Esophagus squamous epithelium (tissue), 5 donors: ENCODE measurements around the gene CXCL3. TPM values are rescaled to one million over a fixed set of nuclear protein-coding genes. Genes with fewer than 3 reads are reported as not detected.

Source experiments
- DNase-seq: peaks from one replicate; lab custom pipeline; 2025; lab: John Stamatoyannopoulos, UW
- H3K27ac ChIP-seq, 4 donors: fragments of 200-600 bp; sonication (generic); one replicate each; pipeline ENCODE4 v1.5.1; 2016 to 2019; ENCODE audit warnings: mild to moderate bottlenecking in 1 of 4
- H3K27me3 ChIP-seq, 4 donors: fragments of 200-600 bp; sonication (generic); 1 replicate in 3 of 4; 2 replicates in 1 of 4; pipeline versions ENCODE4 v1.5.1 to v1.6.0; 2017 to 2021; ENCODE audit warnings: antibody characterized with exemption in 1 of 4
- H3K36me3 ChIP-seq, 3 donors: fragments of 200-600 bp; sonication (generic); one replicate each; pipeline ENCODE4 v1.5.1; 2016 to 2019
- H3K4me1 ChIP-seq, 3 donors: fragments of 200-600 bp; sonication (generic); one replicate each; pipeline ENCODE4 v1.5.1; 2017 to 2019
- H3K4me3 ChIP-seq, 4 donors: fragments of 200-600 bp; sonication (generic); 1 replicate in 3 of 4; 2 replicates in 1 of 4; pipeline ENCODE4 v1.5.1; 2016 to 2019; ENCODE audit warnings: mild to moderate bottlenecking in 2 of 4, moderate library complexity in 1 of 4
- H3K9me3 ChIP-seq, 3 donors: fragments of 200-600 bp; sonication (generic); one replicate each; pipeline ENCODE4 v1.5.1; 2016 to 2019
- POLR2A ChIP-seq, 4 donors: fragments of 450-650 bp; IDR thresholded peaks; one replicate each; pipeline ENCODE4 v1.6.1; 2017; ENCODE audit warnings: antibody characterized with exemption in 4 of 4, mild to moderate bottlenecking in 4 of 4, moderate library complexity in 3 of 4
- WGBS, 2 donors: methylation state at CpG; one replicate each; pipeline ENCODE4 v1.1.5; 2018; 5-methylcytosine and 5-hydroxymethylcytosine counted together
- intact Hi-C: fragments of 100-400 bp; cut with DNase I; formaldehyde crosslinking; loops from one replicate; pipeline ENCODE4 v1.15.0; 2022
- total RNA-seq, 4 donors: library from RNA; depleted of rRNA; stranded (reverse); fragments of >200 nt; gene quantifications; one replicate each; pipeline ENCODE4 v1.1.0, GENCODE V29; 2016
- TF ChIP-seq, protein P1 (sequence below), 6 experiments: fragments of 450-650 bp in 4 of 6; fragments of 200-600 bp in 2 of 6; sonication (generic) in 2 of 6; IDR thresholded peaks; one replicate each; pipeline ENCODE4 v1.5.1; 2016 to 2019; ENCODE audit warnings: antibody characterized with exemption in 6 of 6, mild to moderate bottlenecking in 4 of 6, moderate library complexity in 4 of 6
- donor health status: DM: yes; HTN: yes; CAD: no.

Gene CXCL3
- total RNA-seq, 4 donors from 2014 or later = 3.2 TPM; not detected in 3

DNA sequence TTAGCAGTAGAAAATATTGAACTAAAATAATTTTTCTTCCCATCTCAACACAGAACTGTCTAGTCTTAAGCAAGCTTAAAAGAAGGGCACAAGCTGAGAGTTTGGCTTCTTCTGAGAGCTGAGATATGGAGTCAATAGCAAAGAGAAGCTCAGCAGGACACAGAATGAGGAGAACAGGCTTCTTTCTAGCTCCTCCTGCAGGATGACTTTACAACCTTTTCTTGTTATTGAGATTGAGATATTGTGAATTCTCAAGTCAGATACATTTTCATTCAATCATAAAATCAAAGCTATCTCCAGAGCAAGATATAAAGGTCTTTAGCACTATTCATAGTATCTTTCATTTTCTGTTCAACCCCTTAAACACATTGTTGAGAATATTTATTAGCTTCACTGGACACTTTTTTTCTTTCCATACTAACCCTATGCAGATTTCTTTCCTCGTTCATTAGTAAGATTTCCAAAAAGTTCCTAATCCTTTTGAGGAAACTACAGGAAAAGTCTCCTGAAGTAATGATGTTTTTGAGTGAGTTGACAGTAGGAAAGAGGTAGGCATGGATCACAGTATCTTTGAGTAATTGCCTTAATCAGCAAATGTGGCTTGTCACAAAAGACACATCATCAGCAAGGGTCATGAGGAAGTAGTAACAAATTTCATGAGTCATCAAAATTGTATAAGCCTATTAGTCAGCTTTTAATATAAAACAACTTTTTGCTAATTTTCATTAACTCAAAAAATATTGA, 17.8 kb upstream of the CXCL3 start:
- Histone ChIP-seq H3K27me3 (no peaks in the 10 kb centered on the region), H3K4me3 (no peak overlapping the region), H3K9me3 (no peaks in the 10 kb centered on the region), H3K27ac (no peak overlapping the region), H3K4me1 (no peaks in the 10 kb centered on the region), H3K36me3 (no peaks in the 10 kb centered on the region)
- no peak for DNase-seq
- intact Hi-C loops = no loop called here
- TF ChIP-seq, protein P1, sequence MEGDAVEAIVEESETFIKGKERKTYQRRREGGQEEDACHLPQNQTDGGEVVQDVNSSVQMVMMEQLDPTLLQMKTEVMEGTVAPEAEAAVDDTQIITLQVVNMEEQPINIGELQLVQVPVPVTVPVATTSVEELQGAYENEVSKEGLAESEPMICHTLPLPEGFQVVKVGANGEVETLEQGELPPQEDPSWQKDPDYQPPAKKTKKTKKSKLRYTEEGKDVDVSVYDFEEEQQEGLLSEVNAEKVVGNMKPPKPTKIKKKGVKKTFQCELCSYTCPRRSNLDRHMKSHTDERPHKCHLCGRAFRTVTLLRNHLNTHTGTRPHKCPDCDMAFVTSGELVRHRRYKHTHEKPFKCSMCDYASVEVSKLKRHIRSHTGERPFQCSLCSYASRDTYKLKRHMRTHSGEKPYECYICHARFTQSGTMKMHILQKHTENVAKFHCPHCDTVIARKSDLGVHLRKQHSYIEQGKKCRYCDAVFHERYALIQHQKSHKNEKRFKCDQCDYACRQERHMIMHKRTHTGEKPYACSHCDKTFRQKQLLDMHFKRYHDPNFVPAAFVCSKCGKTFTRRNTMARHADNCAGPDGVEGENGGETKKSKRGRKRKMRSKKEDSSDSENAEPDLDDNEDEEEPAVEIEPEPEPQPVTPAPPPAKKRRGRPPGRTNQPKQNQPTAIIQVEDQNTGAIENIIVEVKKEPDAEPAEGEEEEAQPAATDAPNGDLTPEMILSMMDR (IDR thresholded peaks at IDR 0.05) = no peak
- no peak for TF ChIP-seq POLR2A (IDR thresholded peaks at IDR 0.05)
- WGBS, 2 donors = 0 to 40% methylated on average over 1 of the region's 1 CpG

DNA sequence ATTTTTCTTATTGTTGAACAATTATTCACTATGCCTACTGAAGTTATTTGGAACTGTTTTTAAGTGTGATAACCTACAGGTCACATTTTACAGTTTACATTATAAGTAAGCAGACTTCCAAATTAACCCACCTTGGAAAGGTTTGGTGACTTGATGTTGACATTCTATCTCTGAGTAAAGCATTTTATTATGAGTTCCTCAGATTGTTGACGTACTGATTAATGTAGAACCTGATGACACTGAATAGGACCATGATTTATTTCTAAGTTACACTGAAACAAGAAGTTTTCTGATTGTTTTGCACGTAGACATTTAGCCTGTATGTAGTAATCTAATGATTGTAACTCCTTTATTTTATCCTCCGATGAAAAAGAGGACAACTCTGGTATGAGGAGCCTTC, 17.0 kb upstream of the CXCL3 start:
- Histone ChIP-seq H3K9me3 (no peaks in the 10 kb centered on the region), H3K36me3 (no peaks in the 10 kb centered on the region), H3K27ac (no peak overlapping the region), H3K4me1 (no peaks in the 10 kb centered on the region), H3K4me3 (no peak overlapping the region), H3K27me3 (no peaks in the 10 kb centered on the region)
- intact Hi-C loops = no loop called here
- DNase-seq = no peak
- 76 to 80% methylated on average over 3 of the region's 3 CpGs for WGBS, 2 donors
- no peak for TF ChIP-seq POLR2A (IDR thresholded peaks at IDR 0.05)
- TF ChIP-seq, protein P1 (IDR thresholded peaks at IDR 0.05) = no peak

DNA sequence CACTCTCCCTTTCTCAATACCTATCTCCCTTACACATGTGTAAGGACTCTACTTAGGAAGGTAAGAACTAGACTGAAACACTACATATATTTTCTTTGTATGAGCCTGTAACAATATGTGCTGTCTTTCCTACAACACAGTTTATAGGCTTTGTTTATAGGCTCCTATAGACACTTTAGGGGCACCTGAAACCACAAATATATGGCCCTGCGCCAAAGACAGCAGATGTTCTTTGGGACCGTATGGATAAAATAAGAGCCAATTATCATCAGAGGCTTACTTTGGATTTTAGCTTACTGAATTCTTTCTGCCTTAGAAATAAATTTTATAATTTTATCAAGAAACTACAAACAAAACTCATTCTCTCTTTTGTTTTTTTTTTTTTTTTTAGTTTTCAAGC, 16.6 kb upstream of the CXCL3 start:
- no peak for TF ChIP-seq POLR2A (IDR thresholded peaks at IDR 0.05)
- TF ChIP-seq, protein P1 (IDR thresholded peaks at IDR 0.05) = no peak
- WGBS, 2 donors = 75 to 89% methylated on average over 2 of the region's 2 CpGs
- DNase-seq = no peak
- H3K4me3 ChIP-seq = no peak overlapping the region
- H3K27me3 ChIP-seq = no peaks in the 10 kb centered on the region
- no peak overlapping the region for H3K27ac ChIP-seq
- H3K9me3 ChIP-seq = no peaks in the 10 kb centered on the region
- no peaks in the 10 kb centered on the region for H3K36me3 ChIP-seq
- no peaks in the 10 kb centered on the region for H3K4me1 ChIP-seq
- intact Hi-C loops = no loop called here

DNA sequence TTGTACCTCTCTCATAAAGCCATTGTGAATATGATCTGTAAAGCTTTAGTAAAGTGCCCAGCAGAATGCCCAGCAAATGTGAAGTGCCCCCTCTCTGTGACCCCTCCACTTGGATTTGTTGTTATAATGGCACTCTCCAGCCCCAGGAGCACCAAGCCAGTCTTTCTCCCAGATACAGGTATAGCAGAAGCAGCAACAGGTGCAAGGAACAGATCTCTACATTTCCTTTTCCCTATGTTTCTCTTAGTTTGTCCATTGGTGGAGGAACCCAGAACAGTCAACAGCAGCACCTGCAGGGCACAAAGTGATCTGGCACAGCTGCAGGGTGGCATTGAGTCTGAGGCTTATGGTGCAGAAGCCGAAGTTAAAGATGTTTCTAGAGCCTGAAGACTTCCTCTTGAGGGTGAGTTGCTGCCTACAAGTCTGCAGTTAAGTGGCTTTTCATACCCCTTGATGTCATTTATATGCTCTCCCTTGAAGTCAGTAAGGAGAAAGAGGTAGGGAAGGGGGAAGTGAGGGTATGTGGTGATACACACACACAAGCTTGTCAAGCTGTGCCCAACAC, 16.1 kb upstream of the CXCL3 start:
- 36 to 83% methylated on average over 1 of the region's 1 CpG for WGBS, 2 donors

DNA sequence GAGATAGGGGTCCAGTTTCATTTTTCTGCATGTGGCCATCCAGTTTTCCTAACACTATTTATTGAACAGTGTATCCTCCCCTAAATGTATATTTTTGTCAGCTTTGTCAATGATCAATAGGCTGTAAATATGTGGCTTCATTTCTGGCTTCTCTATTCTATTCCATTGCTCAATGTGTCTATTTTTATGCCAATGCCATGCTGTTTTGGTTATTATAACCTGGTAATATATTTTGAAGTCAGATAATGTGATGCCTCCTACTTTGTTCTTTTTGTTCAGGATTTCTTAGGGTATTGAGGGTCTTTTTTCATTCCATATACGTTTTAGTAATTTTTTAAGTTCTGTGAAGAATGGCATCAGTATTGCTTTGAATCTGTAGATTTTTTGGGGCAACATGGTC, 8.7 kb upstream of the CXCL3 start:
- TF ChIP-seq, protein P1 (IDR thresholded peaks at IDR 0.05) = no peak
- TF ChIP-seq POLR2A (IDR thresholded peaks at IDR 0.05) = no peak
- intact Hi-C loops = no loop called here
- 65 to 70% methylated on average over 1 of the region's 1 CpG for WGBS, 2 donors
- H3K27ac ChIP-seq = no peak overlapping the region
- no peaks in the 10 kb centered on the region for H3K36me3 ChIP-seq
- peaks cover 0 to 8% (median 0%) of the 10 kb centered on the region in 3 donors for H3K9me3 ChIP-seq
- no peak for DNase-seq
- no peaks in the 10 kb centered on the region for H3K4me1 ChIP-seq
- H3K27me3 ChIP-seq = no peaks in the 10 kb centered on the region
- no peak overlapping the region for H3K4me3 ChIP-seq

More for the DNA sequence above, 16.1 kb upstream of the CXCL3 start:
- H3K4me1 ChIP-seq = no peaks in the 10 kb centered on the region
- H3K27ac ChIP-seq = no peak overlapping the region
- DNase-seq = no peak
- H3K9me3 ChIP-seq = no peaks in the 10 kb centered on the region
- H3K36me3 ChIP-seq = no peaks in the 10 kb centered on the region
- intact Hi-C loops = no loop called here
- H3K4me3 ChIP-seq = no peak overlapping the region
- H3K27me3 ChIP-seq = no peaks in the 10 kb centered on the region
- TF ChIP-seq POLR2A (IDR thresholded peaks at IDR 0.05) = no peak
- TF ChIP-seq, protein P1 (IDR thresholded peaks at IDR 0.05) = no peak
